ENCODE measurements around the gene MIX23. TPM values are rescaled to one million over a fixed set of nuclear protein-coding genes. Genes with fewer than 3 reads are reported as not detected.

Gene MIX23
- total RNA-seq, 1 experiment from 2014 or later, result 94.4 TPM

GRCh38 chr3:122331886-122332285 is 51.1 kb downstream of the MIX23 start:
- Mint-ChIP-seq H3K27ac (ENCODE audit: low read depth, unreplicated experiment) (no peak overlapping the region), H3K36me3 (ENCODE audit: insufficient read depth, unreplicated experiment) (peaks cover 75% of the 10 kb centered on the region), H3K27me3 (ENCODE audit: insufficient read depth, unreplicated experiment) (no peaks in the 10 kb centered on the region), H3K4me3 (ENCODE audit: unreplicated experiment) (no peak overlapping the region), H3K4me1 (ENCODE audit: insufficient read depth, unreplicated experiment) (peaks cover 29% of the 10 kb centered on the region), H3K9me3 (ENCODE audit: unreplicated experiment) (no peaks in the 10 kb centered on the region)
- no peak for TF ChIP-seq CTCF (IDR thresholded peaks at IDR 0.05; ENCODE audit: unreplicated experiment)
- ChIA-PET CTCF (interaction anchor here (0.7 to 1.5 kb wide), 5 partner anchors 24 to 52 kb away, joined by 3 to 5 read pairs (median 4); partner anchors contain the start of gene FAM162A), POLR2A (interaction anchor here (0.6 to 1.1 kb wide), 3 partner anchors 8 to 84 kb away, joined by 3 to 4 read pairs (median 4); partner anchors contain the start of gene WDR5B)
- intact Hi-C loops (cut with micrococcal nuclease), result no loop called here
- DNase-seq (ENCODE audit: unreplicated experiment), result no peak
- no TSS peak for BruUV-seq (replicated peaks)

GRCh38 chr3:122325769-122326168 is 57.3 kb downstream of the MIX23 start:
- DNase-seq (ENCODE audit: unreplicated experiment), result no peak
- POLR2A ChIA-PET, result interaction anchor here (0.7 to 3.6 kb wide), 16 partner anchors 10 to 171 kb away, joined by 3 to 59 read pairs (median 5); partner anchors contain the start of genes FAM162A, MIX23 and WDR5B

GRCh38 chr3:122324871-122325323 is 58.1 kb downstream of the MIX23 start, which contains the start of gene CSTA:
CSTA (plus strand) TSS chr3:122325248; CDS start chr3:122325293, 45 bp downstream.
- DNase-seq (ENCODE audit: unreplicated experiment), result peak; percentile 96
- intact Hi-C loops (cut with micrococcal nuclease), result no loop called here
- peak within 1 kb of the TSS; percentile 60 for H3K27ac Mint-ChIP-seq (ENCODE audit: low read depth, unreplicated experiment)
- H3K9me3 Mint-ChIP-seq (ENCODE audit: unreplicated experiment), result no peaks in the 10 kb centered on the region
- peaks cover 30% of the 10 kb centered on the region for H3K36me3 Mint-ChIP-seq (ENCODE audit: insufficient read depth, unreplicated experiment)
- TF ChIP-seq CTCF (IDR thresholded peaks at IDR 0.05; ENCODE audit: unreplicated experiment), result no peak
- ChIA-PET CTCF (interaction anchor here (0.6 to 2.5 kb wide), 5 partner anchors 11 to 60 kb away, joined by 3 to 26 read pairs (median 6); partner anchors contain the start of gene FAM162A), POLR2A (interaction anchor here (0.6 to 3.6 kb wide), 21 partner anchors 11 to 1249 kb away, joined by 3 to 59 read pairs (median 4); partner anchors contain the start of genes FAM162A, MIX23 and WDR5B)
- peaks cover 5% of the 10 kb centered on the region for H3K4me1 Mint-ChIP-seq (ENCODE audit: insufficient read depth, unreplicated experiment)
- peak within 1 kb of the TSS; percentile 75 for H3K4me3 Mint-ChIP-seq (ENCODE audit: unreplicated experiment)
- BruUV-seq (replicated peaks), result no TSS peak
- no peaks in the 10 kb centered on the region for H3K27me3 Mint-ChIP-seq (ENCODE audit: insufficient read depth, unreplicated experiment)

More at GRCh38 chr3:122325769-122326168, 57.3 kb downstream of the MIX23 start:
- H3K9me3 Mint-ChIP-seq (ENCODE audit: unreplicated experiment), result no peaks in the 10 kb centered on the region
- intact Hi-C loops (cut with micrococcal nuclease), result no loop called here
- H3K36me3 Mint-ChIP-seq (ENCODE audit: insufficient read depth, unreplicated experiment), result peaks cover 38% of the 10 kb centered on the region
- no TSS peak for BruUV-seq (replicated peaks)
- no peak for TF ChIP-seq CTCF (IDR thresholded peaks at IDR 0.05; ENCODE audit: unreplicated experiment)
- no peaks in the 10 kb centered on the region for H3K27me3 Mint-ChIP-seq (ENCODE audit: insufficient read depth, unreplicated experiment)
- peak overlapping the region; percentile 75 for H3K4me3 Mint-ChIP-seq (ENCODE audit: unreplicated experiment)
- H3K4me1 Mint-ChIP-seq (ENCODE audit: insufficient read depth, unreplicated experiment), result peaks cover 12% of the 10 kb centered on the region
- CTCF ChIA-PET, result interaction anchor here (0.6 to 2.5 kb wide), 6 partner anchors 12 to 239 kb away, joined by 3 to 26 read pairs (median 6); partner anchors contain the start of gene FAM162A
- H3K27ac Mint-ChIP-seq (ENCODE audit: low read depth, unreplicated experiment), result peak overlapping the region; percentile 60
